H1 (cell line): Measurements from ENCODE around the gene TXNL4B. TPM values are rescaled to one million over a fixed set of nuclear protein-coding genes. Genes with fewer than 3 reads are reported as not detected.

ENCODE experiments used
- SIRT6 ChIP-seq: IDR thresholded peaks from one replicate; pipeline ENCODE4 v1.7.1; 2012; ENCODE audit warnings: low read length, inconsistent platforms
- SP4 ChIP-seq: IDR thresholded peaks from 2 replicates; pipeline ENCODE4 v1.6.1; 2012; ENCODE audit warnings: low read length, inconsistent platforms
- TEAD4 ChIP-seq: IDR thresholded peaks from 2 replicates; pipeline ENCODE4 v1.6.1; 2012; ENCODE audit warnings: low read depth, low read length, inconsistent platforms, mixed read lengths
- polyA plus RNA-seq, 7 experiments: library from polyadenylated mRNA; depleted of rRNA in 3 of 7; stranded (reverse) in 5 of 7; unstranded in 2 of 7; fragments of >200 nt in 5 of 7; fragments of 200-250 nt in 2 of 7; gene quantifications; 1 replicate in 5 of 7; 2 replicates in 1 of 7; 4 replicates in 1 of 7; pipeline versions ENCODE4 v1.2.1 to v1.2.3, GENCODE V29; 2011 to 2013; ENCODE audit warnings: missing spikeins in 2 of 7, mixed read lengths in 2 of 7
- total RNA-seq: library from RNA; stranded (reverse); fragmentation: NEBNext Ultra II Directional; extraction: Animal tissue kit (Norgen Biotek cat#: 25700); gene quantifications from 2 replicates; pipeline ENCODE4 v1.2.1, GENCODE V29; 2021

TXNL4B gene
- total and polyA plus RNA-seq, 2 of the 8 experiments (the other 6 are each of a cell fraction or from before 2014, with no cell fraction given): 6.7 to 10.6 TPM

GRCh38 chr16:72072514-72073342, 20.7 kb downstream of the TXNL4B start (continued):
- TF ChIP-seq SP4: no peak
- TF ChIP-seq TEAD4: peak; percentile 78
- no peak for TF ChIP-seq SIRT6
- TF ChIP-seq, all 59 proteins: peak for 8
